ENCODE data around the gene TSC1. TPM values are rescaled to one million over a fixed set of nuclear protein-coding genes. Genes with fewer than 3 reads are reported as not detected.

Gene TSC1
- total RNA-seq, 2 experiments from 2014 or later: 28.7 to 66.2 TPM

GRCh38 chr9:132880324-132880661, 64.1 kb downstream of the TSC1 start:
- H4K20me1 ChIP-seq (ENCODE audit: insufficient read depth, low read length): no peaks in the 10 kb centered on the region
- ChIA-PET POLR2A (no interaction called here), CTCF (ENCODE audit: unreplicated experiment) (interaction anchor here (0.7 kb wide), 1 partner anchor 22 kb away, joined by 3 read pairs; no protein-coding TSS in a partner anchor)
- H3K4me2 ChIP-seq (ENCODE audit: low read length): no peak overlapping the region
- TF ChIP-seq EZH2phosphoT487 (IDR thresholded peaks at IDR 0.05; ENCODE audit: borderline replicate concordance, low read depth, low read length) (no peak), CTCF (conservative IDR thresholded peaks at IDR 0.05; ENCODE audit: low read length) (no peak)
- H3K4me3 ChIP-seq (ENCODE audit: low read depth, low read length, poor library complexity, severe bottlenecking): no peak overlapping the region
- H3K27ac ChIP-seq (ENCODE audit: low read depth, low read length, poor library complexity, severe bottlenecking): no peak overlapping the region
- no peaks in the 10 kb centered on the region for H3K9me2 ChIP-seq (ENCODE audit: insufficient read depth, low read length)
- no peaks in the 10 kb centered on the region for H3K36me3 ChIP-seq (ENCODE audit: insufficient read depth, low read length)
- H3K9me3 ChIP-seq (ENCODE audit: low read length): no peaks in the 10 kb centered on the region
- BruUV-seq (replicated peaks): no TSS peak
- H3K4me1 ChIP-seq (ENCODE audit: insufficient read depth, low read length, poor library complexity, severe bottlenecking): peaks cover 5% of the 10 kb centered on the region
- no peak for DNase-seq (ENCODE audit: low spot score)
- no peak overlapping the region for H2AFZ ChIP-seq (ENCODE audit: low read length)
- intact Hi-C loops (cut with micrococcal nuclease; ENCODE audit: unreplicated experiment): no loop called here
- H3K79me2 ChIP-seq (ENCODE audit: insufficient read depth, low read depth, low read length): no peaks in the 10 kb centered on the region

GRCh38 chr9:132879457-132880323, 64.7 kb downstream of the TSC1 start:
- H4K20me1 ChIP-seq (ENCODE audit: insufficient read depth, low read length): no peaks in the 10 kb centered on the region
- BruUV-seq (replicated peaks): no TSS peak
- no peak for DNase-seq (ENCODE audit: low spot score)
- peak overlapping the region; percentile 85 for H3K4me2 ChIP-seq (ENCODE audit: low read length)
- H3K9me3 ChIP-seq (ENCODE audit: low read length): no peaks in the 10 kb centered on the region
- no peaks in the 10 kb centered on the region for H3K9me2 ChIP-seq (ENCODE audit: insufficient read depth, low read length)
- ChIA-PET CTCF (ENCODE audit: unreplicated experiment) (no interaction called here), POLR2A (no interaction called here)
- H3K79me2 ChIP-seq (ENCODE audit: insufficient read depth, low read depth, low read length): no peaks in the 10 kb centered on the region
- H2AFZ ChIP-seq (ENCODE audit: low read length): no peak overlapping the region
- intact Hi-C loops (cut with micrococcal nuclease; ENCODE audit: unreplicated experiment): no loop called here
- H3K27ac ChIP-seq (ENCODE audit: low read depth, low read length, poor library complexity, severe bottlenecking): no peak overlapping the region
- TF ChIP-seq EZH2phosphoT487 (IDR thresholded peaks at IDR 0.05; ENCODE audit: borderline replicate concordance, low read depth, low read length) (no peak), CTCF (conservative IDR thresholded peaks at IDR 0.05; ENCODE audit: low read length) (no peak)
- H3K4me1 ChIP-seq (ENCODE audit: insufficient read depth, low read length, poor library complexity, severe bottlenecking): peaks cover 5% of the 10 kb centered on the region
- no peaks in the 10 kb centered on the region for H3K36me3 ChIP-seq (ENCODE audit: insufficient read depth, low read length)
- no peak overlapping the region for H3K4me3 ChIP-seq (ENCODE audit: low read depth, low read length, poor library complexity, severe bottlenecking)

All from OCI-LY7 (cell line).